Measurements from ENCODE around the gene ILF2.

ILF2 gene

GRCh38 chr1:153677718-153678518, 7.1 kb upstream of the ILF2 start:
- TF ChIP-seq FOXP2 (optimal IDR thresholded peaks at IDR 0.05; ENCODE audit: borderline replicate concordance, extremely low read depth, extremely low read length, insufficient read depth), result peak; percentile 13
- no peak for TF ChIP-seq SIN3A (IDR thresholded peaks at IDR 0.05; ENCODE audit: borderline replicate concordance, insufficient read depth, low read length)

- TF ChIP-seq SIN3A (IDR thresholded peaks at IDR 0.05; ENCODE audit: borderline replicate concordance, insufficient read depth, low read length) (no peak), TAF1 (IDR thresholded peaks at IDR 0.05; ENCODE audit: borderline replicate concordance, insufficient read depth, low read length) (no peak), FOXP2 (optimal IDR thresholded peaks at IDR 0.05; ENCODE audit: borderline replicate concordance, extremely low read depth, extremely low read length, insufficient read depth) (no peak), POLR2AphosphoS5 (IDR thresholded peaks at IDR 0.05; ENCODE audit: low read depth, low read length) (no peak), REST (IDR thresholded peaks at IDR 0.05; ENCODE audit: insufficient read depth in 1 of 2, low read depth in 2 of 2, low read length in 2 of 2) (no peak)
These were observed 2.7 kb upstream of the ILF2 start for GRCh38 chr1:153673511-153673910.

- TF ChIP-seq TAF1 (IDR thresholded peaks at IDR 0.05; ENCODE audit: borderline replicate concordance, insufficient read depth, low read length), result 0 out of 2 replicates have a peak, but pooled peaks have one; percentile 18
These were observed 998 bp upstream of the ILF2 start for GRCh38 chr1:153671628-153672353.

- TF ChIP-seq FOXP2 (optimal IDR thresholded peaks at IDR 0.05; ENCODE audit: borderline replicate concordance, extremely low read depth, extremely low read length, insufficient read depth), result no peak
- TF ChIP-seq TAF1 (IDR thresholded peaks at IDR 0.05; ENCODE audit: borderline replicate concordance, insufficient read depth, low read length), result no peak
- no peak for TF ChIP-seq REST (IDR thresholded peaks at IDR 0.05; ENCODE audit: insufficient read depth in 1 of 2, low read depth in 2 of 2, low read length in 2 of 2)
- TF ChIP-seq POLR2AphosphoS5 (IDR thresholded peaks at IDR 0.05; ENCODE audit: low read depth, low read length), result no peak; the same call in 1 of the 2 replicates
- TF ChIP-seq SIN3A (IDR thresholded peaks at IDR 0.05; ENCODE audit: borderline replicate concordance, insufficient read depth, low read length), result no peak
These were observed 435 bp downstream of the ILF2 start for GRCh38 chr1:153670257-153670858.

GRCh38 chr1:153669606-153670005, 1.2 kb downstream of the ILF2 start:
- TF ChIP-seq POLR2AphosphoS5 (IDR thresholded peaks at IDR 0.05; ENCODE audit: low read depth, low read length) (no peak), TAF1 (IDR thresholded peaks at IDR 0.05; ENCODE audit: borderline replicate concordance, insufficient read depth, low read length) (no peak), REST (IDR thresholded peaks at IDR 0.05; ENCODE audit: insufficient read depth in 1 of 2, low read depth in 2 of 2, low read length in 2 of 2) (no peak), SIN3A (IDR thresholded peaks at IDR 0.05; ENCODE audit: borderline replicate concordance, insufficient read depth, low read length) (no peak), FOXP2 (optimal IDR thresholded peaks at IDR 0.05; ENCODE audit: borderline replicate concordance, extremely low read depth, extremely low read length, insufficient read depth) (no peak)
